ENCODE measurements around the gene VDR.

The VDR gene

DNA sequence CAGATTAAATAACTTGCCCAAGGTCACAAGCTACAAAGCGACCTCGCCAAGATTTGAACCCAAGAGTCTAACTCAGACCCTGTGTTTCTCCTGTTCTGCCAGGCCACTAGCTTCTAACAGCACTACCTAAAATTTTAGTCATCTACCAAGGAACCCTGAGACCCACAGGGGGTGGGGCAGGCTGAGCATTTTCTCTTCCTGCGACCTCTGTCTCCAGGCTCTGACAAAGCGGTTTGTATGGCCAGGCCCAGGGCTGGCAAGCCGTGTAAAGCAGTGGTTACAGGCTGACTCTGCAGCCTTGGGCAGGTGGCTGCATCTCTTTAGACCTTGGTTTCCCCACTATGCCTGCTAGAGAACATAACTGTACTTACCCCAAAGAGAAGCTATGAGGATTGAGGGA lies 5.3 kb downstream of the VDR start:
- no peaks in the 10 kb centered on the region for H3K9me3 ChIP-seq (replicated peaks; ENCODE audit: insufficient read depth, low read length)
- H3K4me1 ChIP-seq (ENCODE audit: low read length): peaks cover 73% of the 10 kb centered on the region
- no peak for DNase-seq
- no peaks in the 10 kb centered on the region for H3K27me3 ChIP-seq (replicated peaks; ENCODE audit: insufficient read depth, low read length)
- H4K20me1 ChIP-seq (ENCODE audit: insufficient read depth, low read length): no peaks in the 10 kb centered on the region
- H2AFZ ChIP-seq (ENCODE audit: low read length): no peak overlapping the region
- H3K4me2 ChIP-seq (ENCODE audit: low read depth, low read length): no peak overlapping the region
- peaks cover 24% of the 10 kb centered on the region for H3F3A ChIP-seq (ENCODE audit: insufficient read depth, low read length)
- no peaks in the 10 kb centered on the region for H3K36me3 ChIP-seq (replicated peaks; ENCODE audit: insufficient read depth, low read length)
- no peaks in the 10 kb centered on the region for H3K9me2 ChIP-seq (replicated peaks; ENCODE audit: insufficient read depth, low read length)
- no peak overlapping the region for H3K4me3 ChIP-seq (ENCODE audit: low read length)
- H3K9ac ChIP-seq (ENCODE audit: low read length): no peak overlapping the region
- TF ChIP-seq EZH2phosphoT487 (IDR thresholded peaks at IDR 0.05; ENCODE audit: low read length) (no peak), CTCF (IDR thresholded peaks at IDR 0.05; ENCODE audit: low read length) (no peak), EZH2 (optimal IDR thresholded peaks at IDR 0.05; ENCODE audit: low read depth, low read length) (no peak)
- H3K27ac ChIP-seq (ENCODE audit: low read length): no peak overlapping the region
- H3K79me2 ChIP-seq (ENCODE audit: low read length): peaks cover 97% of the 10 kb centered on the region

GRCh38 chr12:47896633-47897032 lies 8.2 kb downstream of the VDR start:
- no peak overlapping the region for H3K9ac ChIP-seq (ENCODE audit: low read length)
- peak overlapping the region; percentile 22; the same call in 1 of the 2 replicates for H3K4me2 ChIP-seq (ENCODE audit: low read depth, low read length)
- no peak for DNase-seq
- H3K36me3 ChIP-seq (replicated peaks; ENCODE audit: insufficient read depth, low read length): no peaks in the 10 kb centered on the region
- no peaks in the 10 kb centered on the region for H3K27me3 ChIP-seq (replicated peaks; ENCODE audit: insufficient read depth, low read length)
- no peak overlapping the region; the same call in 1 of the 2 replicates for H3K27ac ChIP-seq (ENCODE audit: low read length)
- TF ChIP-seq EZH2 (optimal IDR thresholded peaks at IDR 0.05; ENCODE audit: low read depth, low read length) (no peak), CTCF (IDR thresholded peaks at IDR 0.05; ENCODE audit: low read length) (no peak), EZH2phosphoT487 (IDR thresholded peaks at IDR 0.05; ENCODE audit: low read length) (no peak)
- H3K79me2 ChIP-seq (ENCODE audit: low read length): peaks cover 95% of the 10 kb centered on the region
- peaks cover 41% of the 10 kb centered on the region for H3F3A ChIP-seq (ENCODE audit: insufficient read depth, low read length)
- H2AFZ ChIP-seq (ENCODE audit: low read length): no peak overlapping the region
- no peak overlapping the region for H3K4me3 ChIP-seq (ENCODE audit: low read length)
- H3K9me3 ChIP-seq (replicated peaks; ENCODE audit: insufficient read depth, low read length): no peaks in the 10 kb centered on the region
- peaks cover 79% of the 10 kb centered on the region for H3K4me1 ChIP-seq (ENCODE audit: low read length)
- H4K20me1 ChIP-seq (ENCODE audit: insufficient read depth, low read length): no peaks in the 10 kb centered on the region
- H3K9me2 ChIP-seq (replicated peaks; ENCODE audit: insufficient read depth, low read length): no peaks in the 10 kb centered on the region

DNA sequence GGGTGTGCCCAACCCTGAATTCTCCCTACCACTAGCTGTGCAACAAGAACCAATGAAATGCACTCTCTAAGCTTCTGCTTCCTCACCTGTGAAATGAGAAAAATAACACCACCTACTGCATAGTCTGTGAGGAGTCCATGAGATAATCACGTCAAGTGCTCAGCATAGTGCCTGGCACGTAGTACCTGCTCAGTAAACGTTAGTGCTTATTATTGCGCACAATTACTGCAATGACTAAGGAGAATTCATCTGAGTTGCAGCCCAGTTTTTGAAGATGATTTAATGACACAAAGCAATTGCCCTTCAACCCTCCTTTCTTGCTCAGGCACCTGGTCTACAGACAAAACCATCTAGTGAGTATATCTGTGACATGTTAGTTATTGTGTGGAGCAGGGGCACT lies 8.8 kb downstream of the VDR start:
- H3K4me1 ChIP-seq (ENCODE audit: low read length): peaks cover 78% of the 10 kb centered on the region

More for the DNA sequence above, 8.8 kb downstream of the VDR start:
- no peak overlapping the region; the same call in 1 of the 2 replicates for H3K27ac ChIP-seq (ENCODE audit: low read length)
- TF ChIP-seq CTCF (IDR thresholded peaks at IDR 0.05; ENCODE audit: low read length): no peak
- TF ChIP-seq EZH2 (optimal IDR thresholded peaks at IDR 0.05; ENCODE audit: low read depth, low read length): no peak
- TF ChIP-seq EZH2phosphoT487 (IDR thresholded peaks at IDR 0.05; ENCODE audit: low read length): no peak
- H3K9me2 ChIP-seq (replicated peaks; ENCODE audit: insufficient read depth, low read length): no peaks in the 10 kb centered on the region
- H3K4me3 ChIP-seq (ENCODE audit: low read length): no peak overlapping the region
- H3K9me3 ChIP-seq (replicated peaks; ENCODE audit: insufficient read depth, low read length): no peaks in the 10 kb centered on the region
- no peak overlapping the region for H3K9ac ChIP-seq (ENCODE audit: low read length)
- H2AFZ ChIP-seq (ENCODE audit: low read length): no peak overlapping the region
- no peaks in the 10 kb centered on the region for H3K27me3 ChIP-seq (replicated peaks; ENCODE audit: insufficient read depth, low read length)
- no peak overlapping the region for H3K4me2 ChIP-seq (ENCODE audit: low read depth, low read length)
- H3F3A ChIP-seq (ENCODE audit: insufficient read depth, low read length): peaks cover 45% of the 10 kb centered on the region
- H3K79me2 ChIP-seq (ENCODE audit: low read length): peaks cover 91% of the 10 kb centered on the region
- DNase-seq: peak; percentile 32
- H3K36me3 ChIP-seq (replicated peaks; ENCODE audit: insufficient read depth, low read length): no peaks in the 10 kb centered on the region
- no peaks in the 10 kb centered on the region for H4K20me1 ChIP-seq (ENCODE audit: insufficient read depth, low read length)
